Endothelial cell of umbilical vein (primary cell): ENCODE data around the gene DCHS2. TPM values are rescaled to one million over a fixed set of nuclear protein-coding genes. Genes with fewer than 3 reads are reported as not detected.

Source experiments
- BruUV-seq: library from RNA; stranded (reverse); fragments of 400-500 nt; replicated peaks from 2 replicates; lab custom pipeline; 2021; lab: Mats Ljungman, UMichigan
- CTCF ChIA-PET: fragments of 300-600, 350-600 bp; sonication (Branson Sonifier 250); formaldehyde crosslinking; loops from one replicate; lab custom pipeline; 2021; ENCODE audit warnings: antibody characterized with exemption, inconsistent platforms; lab: Charles Lee
- POLR2A ChIA-PET: fragments of 300-600, 350-600 bp; sonication (Branson Sonifier 250); formaldehyde crosslinking; loops from one replicate; lab custom pipeline; 2021; ENCODE audit warnings: antibody characterized with exemption, inconsistent platforms; lab: Charles Lee
- DNase-seq: peaks from one replicate; pipeline ENCODE4 v3.0.0-alpha.2; 2011; ENCODE audit warnings: low read depth, low spot score
- FAIRE-seq: peaks from 2 replicates; lab custom pipeline; 2011; peaks lifted over from hg19 to GRCh38; lab: Jason Lieb, UNC
- H2AFZ ChIP-seq: 2 replicates; pipeline ENCODE4 v1.6.0; 2012; ENCODE audit warnings: low read depth, low read length, control low read depth, inconsistent platforms
- H3K27ac ChIP-seq: 2 replicates; pipeline ENCODE4 v1.5.1; 2011; ENCODE audit warnings: low read depth, mild to moderate bottlenecking, control low read depth, low read length, moderate library complexity; ENCODE audit not compliant: insufficient read depth
- H3K27me3 ChIP-seq, 2 experiments: 2 replicates each; pipeline versions ENCODE4 v1.6.0 to v1.6.1; 2011; ENCODE audit warnings: low read length in 2 of 2, mixed read lengths in 1 of 2; ENCODE audit not compliant: control insufficient read depth in 2 of 2, insufficient read depth in 2 of 2
- H3K36me3 ChIP-seq, 2 experiments: 2 replicates in 1 of 2; 3 replicates in 1 of 2; pipeline ENCODE4 v1.5.1; 2011; ENCODE audit warnings: low read length in 2 of 2, mild to moderate bottlenecking in 1 of 2, moderate library complexity in 1 of 2; ENCODE audit not compliant: control insufficient read depth in 2 of 2, insufficient read depth in 2 of 2; ENCODE audit errors: extremely low read depth in 1 of 2
- H3K4me1 ChIP-seq: 3 replicates; pipeline ENCODE4 v1.5.1; 2011; ENCODE audit warnings: mild to moderate bottlenecking, low read length; ENCODE audit not compliant: control insufficient read depth, insufficient read depth; ENCODE audit errors: extremely low read depth
- H3K4me2 ChIP-seq: 2 replicates; pipeline ENCODE4 v1.6.1; 2011; ENCODE audit warnings: low read length, control low read depth, mixed read lengths; ENCODE audit not compliant: insufficient read depth
- H3K4me3 ChIP-seq, 3 experiments: fragments of 200-600 bp in 1 of 3; sonication (generic), shearing (Covaris generic) in 1 of 3; replicated peaks in 1 of 3; 2 replicates each; pipeline ENCODE4 v1.5.1; 2011 to 2016; ENCODE audit warnings: control low read depth in 3 of 3, low read length in 3 of 3, mild to moderate bottlenecking in 2 of 3, inconsistent platforms in 1 of 3, low read depth in 1 of 3, moderate library complexity in 1 of 3; ENCODE audit not compliant: insufficient read depth in 1 of 3
- H3K79me2 ChIP-seq: 2 replicates; pipeline ENCODE4 v1.6.0; 2012; ENCODE audit warnings: low read length, inconsistent platforms; ENCODE audit not compliant: control insufficient read depth, insufficient read depth
- H3K9ac ChIP-seq: replicated peaks from 2 replicates; pipeline ENCODE3; 2011; ENCODE audit warnings: low read length, control low read depth; ENCODE audit not compliant: insufficient read depth; ENCODE audit errors: extremely low read depth
- H3K9me1 ChIP-seq: replicated peaks from 3 replicates; pipeline ENCODE4 v1.6.0; 2011; ENCODE audit warnings: mild to moderate bottlenecking, low read length; ENCODE audit not compliant: control insufficient read depth, insufficient read depth; ENCODE audit errors: extremely low read depth
- H3K9me3 ChIP-seq: replicated peaks from 2 replicates; pipeline ENCODE4 v1.5.1; 2012; ENCODE audit warnings: low read length, inconsistent platforms; ENCODE audit not compliant: control insufficient read depth, insufficient read depth
- H4K20me1 ChIP-seq: replicated peaks from 2 replicates; pipeline ENCODE3; 2011; ENCODE audit warnings: mild to moderate bottlenecking, low read length; ENCODE audit not compliant: control insufficient read depth, insufficient read depth; ENCODE audit errors: extremely low read depth
- CTCF ChIP-seq, 2 donors: IDR thresholded peaks; 1 replicate in 1 of 2; 2 replicates in 1 of 2; pipeline ENCODE4 v1.5.1; 2011; ENCODE audit warnings: low read length in 2 of 2, mild to moderate bottlenecking in 2 of 2, moderate library complexity in 2 of 2, control low read depth in 1 of 2, inconsistent platforms in 1 of 2, low read depth in 1 of 2; ENCODE audit not compliant: insufficient read depth in 1 of 2; ENCODE audit errors: extremely low read depth in 1 of 2
- EZH2 ChIP-seq: IDR thresholded peaks from 2 replicates; pipeline ENCODE4 v1.6.1; 2012; ENCODE audit warnings: borderline replicate concordance, low read depth, mild to moderate bottlenecking, moderate library complexity, low read length, inconsistent platforms; ENCODE audit not compliant: severe bottlenecking
- FOS ChIP-seq: IDR thresholded peaks from 2 replicates; pipeline ENCODE4 v1.6.1; 2011; ENCODE audit warnings: mild to moderate bottlenecking, low read length, moderate library complexity, borderline replicate concordance; ENCODE audit not compliant: insufficient read depth
- GATA2 ChIP-seq: IDR thresholded peaks from 2 replicates; pipeline ENCODE4 v1.7.0; 2011; ENCODE audit warnings: low read depth, mild to moderate bottlenecking, moderate library complexity, mixed read lengths, low read length; ENCODE audit not compliant: insufficient read length, insufficient read depth
- JUN ChIP-seq: IDR thresholded peaks from 2 replicates; pipeline ENCODE4 v1.6.1; 2011; ENCODE audit warnings: borderline replicate concordance, low read depth; ENCODE audit not compliant: insufficient read length, insufficient read depth
- MAX ChIP-seq: IDR thresholded peaks from 2 replicates; pipeline ENCODE4 v1.6.1; 2011; ENCODE audit not compliant: insufficient read depth, insufficient read length
- MYC ChIP-seq: IDR thresholded peaks from one replicate; pipeline ENCODE4 v1.6.1; 2011; ENCODE audit warnings: mild to moderate bottlenecking, low read depth, low read length
- POLR2A ChIP-seq: IDR thresholded peaks from 2 replicates; pipeline ENCODE4 v1.6.1; 2012; ENCODE audit warnings: low read depth, mild to moderate bottlenecking, control low read depth, low read length
- POLR2AphosphoS5 ChIP-seq: IDR thresholded peaks from 2 replicates; pipeline ENCODE4 v1.6.1; 2012; ENCODE audit warnings: low read depth, mild to moderate bottlenecking, control low read depth, low read length, moderate library complexity; ENCODE audit not compliant: insufficient read depth
- dilution Hi-C: fragments of 300-500 bp; cut with MboI; formaldehyde crosslinking; loops from one replicate; pipeline ENCODE4 v1.15.0; 2019; ENCODE audit warnings: low sequenced_read_pairs; ENCODE audit not compliant: extremely low pct_ligation_motif_present
- intact Hi-C: fragments of 100-400 bp; cut with micrococcal nuclease; formaldehyde crosslinking; loops from one replicate; pipeline ENCODE4 v1.10.0; 2022
- polyA plus RNA-seq, 4 experiments: library from polyadenylated mRNA; depleted of rRNA in 3 of 4; stranded (reverse) in 3 of 4; unstranded in 1 of 4; fragments of >200 nt; gene quantifications; 2 replicates each; pipeline versions ENCODE4 v1.2.1 to v1.2.3, GENCODE V29; 2011 to 2012; ENCODE audit warnings: missing spikeins in 1 of 4
- total RNA-seq: library from RNA; stranded (reverse); gene quantifications from 2 replicates; pipeline ENCODE4 v1.2.3, GENCODE V29; 2021

Gene DCHS2
- total and polyA plus RNA-seq, 2 donors (not counting 3 experiments of a cell fraction or from before 2014, with no cell fraction given) = not detected

DNA sequence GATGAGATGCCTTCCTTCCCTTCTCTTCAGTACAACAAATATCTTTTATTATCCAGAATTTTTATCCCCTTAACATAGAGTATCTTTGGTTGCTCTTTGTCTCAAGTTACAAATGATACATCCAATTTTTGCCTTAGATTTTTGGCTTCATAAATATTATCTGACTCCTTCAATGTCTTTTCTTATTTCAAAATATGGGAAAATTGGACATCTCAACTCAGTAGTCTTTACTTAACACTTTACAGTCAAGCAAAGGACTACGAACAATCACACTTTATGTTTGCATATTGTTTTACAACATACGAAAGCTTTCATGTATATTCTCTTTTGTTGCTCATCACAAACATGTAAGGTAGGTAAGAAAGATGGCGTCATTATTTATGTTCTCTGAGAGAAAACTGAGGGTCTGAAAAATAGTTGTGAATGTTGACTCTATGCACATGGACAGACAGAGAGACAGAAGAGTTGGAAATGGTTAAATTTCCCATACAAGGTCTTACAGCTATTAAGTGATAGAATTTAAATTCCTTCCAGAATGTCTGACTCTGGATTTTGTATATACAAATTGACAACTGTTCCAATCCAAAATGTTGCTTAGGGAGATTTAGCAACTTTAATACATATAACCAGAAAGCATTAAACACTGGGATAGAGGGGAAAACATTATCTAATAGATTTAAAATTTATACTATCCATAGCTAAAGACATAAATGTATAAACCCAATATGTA is 29.4 kb downstream of the DCHS2 start:
- Histone ChIP-seq H3K27me3 (no peaks in the 10 kb centered on the region), H3K9me3 (no peaks in the 10 kb centered on the region), H3K27ac (no peak overlapping the region), H2AFZ (no peak overlapping the region), H3K4me3 (no peak overlapping the region), H3K36me3 (no peaks in the 10 kb centered on the region), H3K9ac (no peak overlapping the region), H3K9me1 (no peaks in the 10 kb centered on the region), H3K4me2 (no peak overlapping the region), H4K20me1 (no peaks in the 10 kb centered on the region), H3K79me2 (no peaks in the 10 kb centered on the region), H3K4me1 (no peaks in the 10 kb centered on the region)
- no peak for TF ChIP-seq JUN
- no peak for TF ChIP-seq EZH2
- no peak for TF ChIP-seq MYC
- TF ChIP-seq MAX = no peak
- TF ChIP-seq FOS = no peak
- TF ChIP-seq CTCF (IDR thresholded peaks at IDR 0.05; ENCODE audit: extremely low read depth in 1 of 2, insufficient read depth in 1 of 2, low read depth in 1 of 2, low read length in 2 of 2) = no peak
- no peak for TF ChIP-seq POLR2A
- TF ChIP-seq POLR2AphosphoS5 = no peak
- TF ChIP-seq GATA2 = no peak
- no peak for FAIRE-seq
- ChIA-PET CTCF (no interaction called here), POLR2A (no interaction called here)
- intact Hi-C loops (no loop called here), dilution Hi-C loops (no loop called here)
- no peak for DNase-seq
- no TSS peak for BruUV-seq
